Measurements from ENCODE around the gene MRPL16. TPM values are rescaled to one million over a fixed set of nuclear protein-coding genes. Genes with fewer than 3 reads are reported as not detected.
"Not testable (repeated sequence)": the region's sequence is repeated elsewhere in the genome, so short reads cannot be mapped to it uniquely, and the experiment has no call there.

MRPL16 gene
- polyA plus RNA-seq, 6 donors from 2014 or later, result 61.8 to 95.9 (median 84.3) TPM

DNA sequence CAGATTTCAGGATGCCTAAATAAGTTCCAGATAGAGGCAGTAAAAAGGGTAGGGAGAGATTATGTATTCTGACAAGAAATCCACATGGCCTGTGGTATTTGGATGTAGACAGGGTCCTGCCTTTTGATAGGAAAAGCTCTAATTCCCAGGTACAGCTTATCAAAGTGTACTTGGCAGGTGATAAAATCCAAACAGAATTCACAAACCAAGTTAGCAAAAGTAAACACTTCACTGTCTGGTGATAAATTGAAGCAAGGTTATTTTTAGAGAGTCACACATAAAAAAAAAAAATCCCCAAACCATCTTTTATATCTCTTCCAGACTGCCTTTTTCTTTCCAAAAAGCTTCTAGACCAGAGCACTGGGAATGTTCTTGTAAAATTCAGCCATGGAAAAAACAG is 29.0 kb upstream of the MRPL16 start:
- H3K9me3 Mint-ChIP-seq, result no peaks in the 10 kb centered on the region
- H3K4me1 Mint-ChIP-seq, result peaks cover 0 to 2% (median 0%) of the 10 kb centered on the region in 3 donors
- no peak overlapping the region for H3K4me3 Mint-ChIP-seq
- DNase-seq, result no peak
- no peak for ATAC-seq (ENCODE audit: low read depth in 2 of 2)
- H3K27ac Mint-ChIP-seq, result no peak overlapping the region
- H3K36me3 Mint-ChIP-seq, result no peaks in the 10 kb centered on the region
- peaks cover 0 to 7% (median 5%) of the 10 kb centered on the region in 3 donors for H3K27me3 Mint-ChIP-seq

DNA sequence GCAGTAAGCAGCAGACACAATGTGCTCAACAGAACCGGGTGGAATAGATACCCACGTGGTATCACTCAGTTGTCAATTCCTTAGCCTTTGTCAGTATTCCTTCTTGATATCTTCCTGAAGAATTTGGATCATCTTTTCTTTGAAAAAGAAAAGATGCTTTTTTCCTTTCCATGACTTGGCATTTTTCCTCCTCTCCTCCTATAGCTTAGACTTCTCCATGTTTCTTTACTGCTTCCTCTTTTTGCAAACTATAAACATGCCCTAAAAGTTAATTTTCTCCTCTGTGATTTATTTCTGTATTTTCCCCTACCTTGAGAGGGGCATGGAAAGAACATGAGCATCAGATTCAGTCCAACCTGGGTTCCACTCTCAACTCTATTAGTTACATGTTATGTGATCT is 23.0 kb upstream of the MRPL16 start:
- H3K4me1 Mint-ChIP-seq, result peaks cover 5 to 12% (median 8%) of the 10 kb centered on the region in 3 donors
- H3K36me3 Mint-ChIP-seq, result no peaks in the 10 kb centered on the region
- DNase-seq, result no peak
- no peak overlapping the region for H3K27ac Mint-ChIP-seq
- ATAC-seq (ENCODE audit: low read depth in 2 of 2), result no peak
- H3K4me3 Mint-ChIP-seq, result no peak overlapping the region
- peaks cover 0 to 7% (median 0%) of the 10 kb centered on the region in 3 donors for H3K27me3 Mint-ChIP-seq
- H3K9me3 Mint-ChIP-seq, result no peaks in the 10 kb centered on the region

DNA sequence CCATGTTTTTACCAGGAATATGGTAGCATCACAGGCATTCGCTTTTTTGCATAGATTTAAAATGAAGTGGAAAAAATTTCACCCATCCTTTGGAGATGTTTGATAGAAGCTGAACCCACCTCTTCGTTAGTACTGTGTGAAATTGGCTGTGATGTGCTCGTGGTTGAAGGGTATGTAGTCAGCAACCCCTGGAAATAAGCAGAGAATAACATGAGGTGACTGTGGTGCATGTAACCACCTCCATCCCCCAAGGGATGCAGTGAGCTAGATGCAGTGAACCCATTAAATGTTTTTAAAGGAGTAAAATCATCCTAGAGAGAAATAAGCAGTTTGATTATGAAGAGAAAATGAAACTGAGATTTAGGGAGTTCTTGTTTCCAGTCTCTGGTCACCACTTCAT is 18.8 kb upstream of the MRPL16 start:
- Mint-ChIP-seq H3K4me1 (peaks cover 4 to 10% (median 5%) of the 10 kb centered on the region in 3 donors), H3K27me3 (peaks cover 0 to 4% (median 4%) of the 10 kb centered on the region in 3 donors), H3K4me3 (peak overlapping the region in 2 of 8 donors; percentile 29 to 45), H3K27ac (peak overlapping the region in 2 of 6 donors; percentile 24 to 65), H3K36me3 (no peaks in the 10 kb centered on the region), H3K9me3 (no peaks in the 10 kb centered on the region)
- DNase-seq (no peak), ATAC-seq (ENCODE audit: low read depth in 2 of 2) (no peak)

DNA sequence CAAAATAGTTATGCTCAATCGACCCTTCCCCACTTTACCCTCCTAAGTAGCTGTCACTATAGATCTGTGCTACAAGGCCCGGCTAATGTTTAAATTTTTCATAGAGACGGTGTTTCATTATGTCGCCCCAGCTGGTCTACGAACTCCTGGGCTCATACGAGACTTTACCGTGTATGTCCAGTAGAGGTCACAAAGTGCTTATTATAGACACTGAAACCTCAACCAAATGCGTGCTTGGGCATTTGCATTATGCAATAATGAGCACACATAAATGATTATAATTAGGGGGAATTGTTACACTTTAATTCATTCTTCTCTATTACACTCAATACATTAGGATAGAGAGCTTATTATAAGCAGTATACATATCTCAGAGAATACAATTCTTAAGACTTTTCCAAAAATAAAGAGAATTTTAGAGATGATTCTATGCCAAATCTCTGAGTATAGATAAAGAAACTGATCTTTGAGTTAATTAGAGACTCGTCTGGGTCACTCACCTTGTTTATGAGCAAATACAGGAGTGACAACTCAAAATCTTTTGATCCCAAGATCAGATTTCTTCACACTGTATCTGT is 12.5 kb upstream of the MRPL16 start:
- Mint-ChIP-seq H3K4me3 (no peak overlapping the region), H3K27ac (no peak overlapping the region), H3K27me3 (peaks cover 0 to 4% (median 4%) of the 10 kb centered on the region in 3 donors), H3K4me1 (peaks cover 4 to 14% (median 6%) of the 10 kb centered on the region in 3 donors), H3K36me3 (no peaks in the 10 kb centered on the region), H3K9me3 (no peaks in the 10 kb centered on the region)
- peak; percentile 78 to 80 for ATAC-seq (ENCODE audit: low read depth in 2 of 2)
- DNase-seq, result peak; percentile 34

DNA sequence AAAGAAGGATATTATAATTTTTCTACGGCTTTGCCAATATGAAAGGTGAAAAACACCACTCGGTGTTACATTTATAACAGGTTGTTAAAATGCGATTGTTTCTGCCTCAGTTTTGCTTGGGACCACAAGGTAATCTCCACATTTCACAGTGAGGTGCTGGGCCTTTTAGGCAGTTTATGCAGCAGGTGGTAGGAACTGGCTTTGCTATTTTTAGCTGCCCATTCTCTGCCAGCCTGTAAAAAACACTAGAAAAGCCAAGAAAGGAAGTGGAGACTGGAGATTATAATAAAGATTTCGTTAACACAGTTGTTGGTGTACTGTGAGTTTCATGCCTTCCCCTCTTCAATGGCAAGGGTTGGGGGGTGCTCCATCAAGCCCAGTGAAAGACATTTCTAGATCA is 8.0 kb upstream of the MRPL16 start:
- no peaks in the 10 kb centered on the region for H3K36me3 Mint-ChIP-seq
- DNase-seq (no peak), ATAC-seq (ENCODE audit: low read depth in 2 of 2) (no peak)
- H3K4me3 Mint-ChIP-seq, result no peak overlapping the region
- no peaks in the 10 kb centered on the region for H3K9me3 Mint-ChIP-seq
- peaks cover 15 to 31% (median 22%) of the 10 kb centered on the region in 3 donors for H3K4me1 Mint-ChIP-seq
- H3K27me3 Mint-ChIP-seq, result peaks cover 0 to 5% (median 0%) of the 10 kb centered on the region in 3 donors
- no peak overlapping the region for H3K27ac Mint-ChIP-seq

DNA sequence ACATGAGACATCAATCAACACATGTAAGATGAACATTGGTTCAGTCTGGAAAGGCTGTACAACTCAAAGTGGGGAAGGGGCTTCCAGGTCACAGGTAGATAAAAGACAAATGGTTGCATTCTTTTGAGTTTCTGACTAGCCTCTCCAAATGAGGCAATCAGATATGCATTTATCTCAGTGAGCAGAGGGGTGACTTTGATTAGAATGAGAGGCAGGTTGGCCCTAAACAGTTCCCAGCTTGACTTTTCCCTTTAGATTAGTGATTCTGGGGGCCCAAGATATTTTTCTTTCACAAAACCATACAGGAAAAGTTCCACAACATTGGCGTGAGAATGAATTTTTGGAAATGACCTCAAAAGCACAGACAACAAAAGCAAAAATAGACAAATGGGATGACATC is 5.9 kb upstream of the MRPL16 start:
- Mint-ChIP-seq H3K4me1 (peaks cover 15 to 37% (median 16%) of the 10 kb centered on the region in 3 donors), H3K4me3 (peak overlapping the region in 1 of 8 donors; percentile 31)
- not testable (repeated sequence) for ATAC-seq (ENCODE audit: low read depth in 2 of 2); H3K9me3 Mint-ChIP-seq; H3K36me3 Mint-ChIP-seq; H3K27ac Mint-ChIP-seq; DNase-seq; H3K27me3 Mint-ChIP-seq

DNA sequence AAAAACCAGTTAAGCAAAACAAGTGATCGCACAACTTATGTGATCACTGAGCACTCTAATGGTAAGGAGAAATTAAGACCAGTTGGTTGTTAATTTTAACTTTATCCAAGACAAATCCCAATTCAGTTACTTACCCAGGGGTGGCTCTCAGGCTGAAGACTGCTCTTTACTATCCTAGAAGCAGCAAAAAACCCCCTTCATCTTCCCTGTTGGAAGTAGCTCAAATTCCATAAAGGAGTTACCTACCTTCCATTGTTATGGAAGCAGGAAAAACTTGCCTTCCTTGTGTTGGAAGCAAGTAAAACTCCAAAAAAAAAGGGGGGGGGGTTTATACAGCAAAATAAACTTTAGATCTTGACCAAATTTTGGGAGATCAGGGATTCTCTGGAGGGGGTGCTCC is 5.2 kb upstream of the MRPL16 start:
- Mint-ChIP-seq H3K27me3 (peaks cover 0 to 5% (median 0%) of the 10 kb centered on the region in 3 donors), H3K36me3 (no peaks in the 10 kb centered on the region), H3K9me3 (no peaks in the 10 kb centered on the region), H3K27ac (no peak overlapping the region), H3K4me3 (no peak overlapping the region), H3K4me1 (peaks cover 20 to 44% (median 22%) of the 10 kb centered on the region in 3 donors)
- no peak for DNase-seq
- ATAC-seq (ENCODE audit: low read depth in 2 of 2), result no peak

DNA sequence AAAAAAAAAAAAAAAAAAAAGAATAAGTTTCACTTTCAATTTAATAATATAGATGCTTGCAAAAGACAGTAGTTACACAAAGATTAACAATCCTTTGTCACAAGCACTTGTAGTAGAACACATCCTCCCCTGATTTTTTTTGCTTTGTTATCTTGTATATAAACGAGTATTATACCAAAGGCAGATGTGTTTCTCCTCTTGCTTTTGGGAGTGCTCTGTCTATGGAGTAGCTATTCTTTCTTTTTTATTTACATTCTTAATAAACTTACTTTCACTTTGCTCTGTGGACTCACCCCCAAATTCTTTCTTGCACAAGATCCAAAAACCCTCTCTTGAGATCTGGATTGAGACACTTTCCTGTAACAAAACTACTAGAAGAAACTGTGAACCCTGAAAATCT is 3.4 kb upstream of the MRPL16 start:
- H3K4me1 Mint-ChIP-seq, result peaks cover 21 to 58% (median 28%) of the 10 kb centered on the region in 3 donors
- ATAC-seq (ENCODE audit: low read depth in 2 of 2) (no peak), DNase-seq (no peak)
- H3K27me3 Mint-ChIP-seq, result peaks cover 0 to 5% (median 0%) of the 10 kb centered on the region in 3 donors
- peak overlapping the region in 2 of 8 donors; percentile 18 to 77 for H3K4me3 Mint-ChIP-seq
- H3K36me3 Mint-ChIP-seq, result no peaks in the 10 kb centered on the region
- peak overlapping the region in 1 of 6 donors; percentile 66 for H3K27ac Mint-ChIP-seq
- peaks cover 0 to 1% (median 0%) of the 10 kb centered on the region in 7 donors for H3K9me3 Mint-ChIP-seq

DNA sequence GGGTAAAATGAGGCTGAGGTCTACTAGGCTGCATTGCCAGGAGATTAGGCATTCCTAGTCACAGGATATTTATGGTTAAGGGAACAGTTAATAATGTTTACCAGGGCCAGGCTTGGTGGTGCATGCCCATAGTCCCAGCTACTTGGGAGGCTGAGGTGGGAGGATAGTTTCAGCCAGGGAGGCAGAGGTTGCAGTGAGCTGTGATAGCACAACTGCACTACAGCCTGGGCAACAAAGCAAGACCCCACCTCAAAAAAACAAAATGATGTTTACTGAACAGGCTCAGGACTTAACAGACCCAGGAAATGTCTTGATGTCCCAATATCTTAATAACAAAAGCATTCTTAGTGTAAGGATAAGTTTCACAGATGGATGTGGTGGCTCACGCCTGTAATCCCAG is 2.8 kb upstream of the MRPL16 start:
- H3K4me1 Mint-ChIP-seq, result peaks cover 19 to 55% (median 28%) of the 10 kb centered on the region in 3 donors
- no peaks in the 10 kb centered on the region for H3K36me3 Mint-ChIP-seq
- no peak for ATAC-seq (ENCODE audit: low read depth in 2 of 2)
- no peak for DNase-seq
- H3K4me3 Mint-ChIP-seq, result peak overlapping the region in 2 of 8 donors; percentile 24 to 57
- H3K27me3 Mint-ChIP-seq, result peaks cover 0 to 5% (median 0%) of the 10 kb centered on the region in 3 donors
- H3K27ac Mint-ChIP-seq, result no peak overlapping the region
- peaks cover 0 to 1% (median 0%) of the 10 kb centered on the region in 7 donors for H3K9me3 Mint-ChIP-seq

DNA sequence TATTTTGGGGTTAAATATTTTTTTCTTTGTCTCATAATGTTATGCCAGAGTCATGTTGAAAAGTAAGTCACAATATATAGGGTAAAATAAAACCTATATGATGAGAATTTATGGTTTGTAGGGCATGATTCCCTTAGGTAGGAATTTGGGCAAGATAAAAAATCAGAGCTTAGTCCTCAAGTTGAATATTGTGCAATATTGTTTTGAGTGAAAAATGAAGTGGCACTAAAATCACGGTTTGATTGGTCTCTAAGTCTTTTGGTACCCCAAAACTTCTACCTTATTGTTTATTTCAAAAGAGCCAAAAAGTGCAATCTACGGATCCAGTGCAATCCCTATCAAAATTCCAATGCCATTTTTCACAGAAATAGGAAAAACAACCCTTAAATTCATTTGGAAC is 1.6 kb upstream of the MRPL16 start:
- H3K36me3 Mint-ChIP-seq, result peaks cover 0 to 1% of the 10 kb centered on the region in 2 donors
- ATAC-seq (ENCODE audit: low read depth in 2 of 2) (no peak), DNase-seq (no peak)
- H3K4me3 Mint-ChIP-seq, result peak overlapping the region in 1 of 8 donors; percentile 43
- peaks cover 0 to 5% (median 0%) of the 10 kb centered on the region in 3 donors for H3K27me3 Mint-ChIP-seq
- H3K27ac Mint-ChIP-seq, result no peak overlapping the region
- H3K9me3 Mint-ChIP-seq, result peaks cover 0 to 1% (median 0%) of the 10 kb centered on the region in 7 donors
- peaks cover 19 to 48% (median 28%) of the 10 kb centered on the region in 3 donors for H3K4me1 Mint-ChIP-seq

DNA sequence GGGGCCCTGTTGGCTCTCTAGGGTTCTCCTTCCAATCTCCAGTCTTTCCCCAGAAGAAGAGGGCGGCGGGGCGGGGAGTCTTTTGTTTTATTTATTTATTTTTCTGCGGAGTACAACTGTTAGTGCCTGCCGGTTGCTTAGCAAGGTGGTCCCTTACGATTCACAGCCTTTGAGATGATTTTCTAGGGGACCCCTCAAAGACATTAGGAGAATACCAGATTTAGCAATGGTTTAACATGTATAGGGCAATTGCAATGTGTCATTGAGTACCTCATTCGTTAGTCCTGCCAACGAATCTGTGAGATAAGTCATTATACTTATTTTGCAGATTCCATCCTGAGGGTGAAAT is 307 bp upstream of the MRPL16 start:
- peaks cover 11 to 37% (median 18%) of the 10 kb centered on the region in 3 donors for H3K4me1 Mint-ChIP-seq
- peaks cover 8 to 12% of the 10 kb centered on the region in 2 donors for H3K36me3 Mint-ChIP-seq
- H3K27me3 Mint-ChIP-seq, result peaks cover 0 to 5% (median 0%) of the 10 kb centered on the region in 3 donors
- peak overlapping the region; percentile 85 to 95 (median 92) for H3K27ac Mint-ChIP-seq
- peak overlapping the region; percentile 88 to 96 (median 92) for H3K4me3 Mint-ChIP-seq
- peaks cover 0 to 1% (median 0%) of the 10 kb centered on the region in 7 donors for H3K9me3 Mint-ChIP-seq
- ATAC-seq (ENCODE audit: low read depth in 2 of 2), result no peak
- DNase-seq, result no peak

DNA sequence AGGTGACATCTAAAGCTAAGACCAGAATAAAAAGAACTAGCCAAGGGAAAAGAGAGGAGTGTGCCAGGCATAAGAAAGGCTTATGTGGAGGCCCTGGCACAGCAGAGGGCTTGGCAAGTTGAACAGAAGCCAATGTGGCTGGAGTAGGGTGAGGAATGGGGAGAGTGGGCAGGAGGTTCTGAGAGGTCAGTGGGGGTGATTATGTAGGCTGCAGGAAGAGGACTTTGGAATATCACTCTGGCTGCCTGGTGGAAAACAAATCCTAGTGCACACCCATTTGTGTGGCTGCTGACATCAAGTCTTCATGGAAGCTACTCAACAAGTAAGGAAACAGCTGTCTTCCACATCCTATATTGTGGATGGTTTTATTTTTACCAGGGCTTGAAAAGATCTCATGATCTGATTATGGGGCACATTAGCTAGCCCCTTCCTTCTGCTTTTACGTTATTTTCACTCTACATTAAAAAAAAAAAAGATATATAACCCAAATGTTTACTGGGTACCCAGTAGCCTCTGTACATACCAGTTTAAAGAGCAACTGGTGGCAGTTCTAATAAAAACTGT is 3.4 kb downstream of the MRPL16 start:
- peaks cover 0 to 1% (median 0%) of the 10 kb centered on the region in 7 donors for H3K9me3 Mint-ChIP-seq
- peaks cover 8 to 12% of the 10 kb centered on the region in 2 donors for H3K36me3 Mint-ChIP-seq
- H3K27ac Mint-ChIP-seq, result peak overlapping the region in 3 of 6 donors; percentile 68 to 87 (median 85)
- DNase-seq (no peak), ATAC-seq (ENCODE audit: low read depth in 2 of 2) (no peak)
- no peaks in the 10 kb centered on the region for H3K27me3 Mint-ChIP-seq
- peaks cover 8 to 28% (median 13%) of the 10 kb centered on the region in 3 donors for H3K4me1 Mint-ChIP-seq
- peak overlapping the region in 1 of 8 donors; percentile 92 for H3K4me3 Mint-ChIP-seq

DNA sequence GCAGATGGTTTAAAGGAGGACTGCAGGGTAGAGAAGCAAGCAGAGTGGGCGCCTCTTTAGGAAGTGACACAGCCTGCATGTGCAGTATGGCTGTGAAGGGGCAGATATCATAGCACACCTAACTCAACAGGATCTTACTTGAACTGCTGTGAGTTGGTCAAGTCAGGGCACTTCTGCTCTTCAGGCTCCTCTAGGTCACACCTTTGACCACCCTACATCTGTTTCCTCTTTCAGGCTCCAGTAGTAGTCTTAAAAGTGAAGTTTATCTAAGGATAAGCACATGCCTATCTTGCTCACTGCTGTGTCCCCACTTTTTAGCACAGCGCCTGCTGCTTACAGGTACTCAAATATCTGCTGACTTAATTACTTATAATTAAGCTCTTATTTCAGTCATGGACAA is 6.5 kb downstream of the MRPL16 start:
- ATAC-seq (ENCODE audit: low read depth in 2 of 2) (no peak), DNase-seq (no peak)
- no peaks in the 10 kb centered on the region for H3K9me3 Mint-ChIP-seq
- no peak overlapping the region for H3K27ac Mint-ChIP-seq
- H3K4me1 Mint-ChIP-seq, result peaks cover 0 to 3% (median 0%) of the 10 kb centered on the region in 3 donors
- no peaks in the 10 kb centered on the region for H3K27me3 Mint-ChIP-seq
- peaks cover 11 to 12% of the 10 kb centered on the region in 2 donors for H3K36me3 Mint-ChIP-seq
- H3K4me3 Mint-ChIP-seq, result no peak overlapping the region

DNA sequence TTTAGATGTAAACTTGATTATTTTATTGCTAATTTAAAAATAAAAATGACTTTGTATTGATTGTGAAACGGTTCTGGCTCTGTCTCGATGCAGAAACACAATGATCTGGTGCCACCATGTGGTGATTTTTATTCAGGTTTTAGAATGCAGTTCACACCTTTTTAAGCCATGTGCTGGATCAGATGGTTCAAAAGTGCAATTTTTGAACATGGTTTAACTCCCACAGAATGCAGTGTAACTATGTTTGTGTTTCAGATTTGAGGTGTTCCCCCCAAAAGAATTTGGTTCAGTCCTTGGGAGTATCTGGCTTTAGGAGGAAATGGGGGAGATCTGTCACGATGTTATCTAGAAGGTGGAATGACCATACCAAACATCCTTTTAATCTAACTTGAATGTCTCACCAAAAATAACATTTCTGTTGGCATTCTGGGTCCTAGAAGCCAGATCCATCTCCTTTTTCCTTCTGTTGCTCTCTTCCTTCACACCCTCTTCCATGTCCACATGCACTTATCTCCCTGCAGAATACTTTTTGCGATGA is 7.9 kb downstream of the MRPL16 start:
- H3K27me3 Mint-ChIP-seq, result no peaks in the 10 kb centered on the region
- no peak overlapping the region for H3K4me3 Mint-ChIP-seq
- H3K4me1 Mint-ChIP-seq, result no peaks in the 10 kb centered on the region
- peaks cover 14% of the 10 kb centered on the region in 2 donors for H3K36me3 Mint-ChIP-seq
- H3K27ac Mint-ChIP-seq, result peak overlapping the region in 1 of 6 donors; percentile 62
- ATAC-seq (ENCODE audit: low read depth in 2 of 2) (peak; percentile 68 to 71), DNase-seq (peak; percentile 57)
- no peaks in the 10 kb centered on the region for H3K9me3 Mint-ChIP-seq
